ENCODE measurements around the gene ZWILCH.

ZWILCH gene

GRCh38 chr15:66573719-66574595, 68.8 kb downstream of the ZWILCH start:
- Histone ChIP-seq H3K79me2 (ENCODE audit: insufficient read depth, low read length) (no peaks in the 10 kb centered on the region), H3K4me1 (ENCODE audit: insufficient read depth, low read length, poor library complexity, severe bottlenecking) (no peaks in the 10 kb centered on the region), H3K9ac (ENCODE audit: low read depth, low read length, poor library complexity, severe bottlenecking) (no peak overlapping the region), H3K27me3 (ENCODE audit: insufficient read depth, low read length, poor library complexity, severe bottlenecking) (no peaks in the 10 kb centered on the region), H3K4me3 (ENCODE audit: low read length, poor library complexity, severe bottlenecking) (no peak overlapping the region), H2AFZ (ENCODE audit: low read length) (no peak overlapping the region), H3K4me2 (ENCODE audit: low read depth, low read length, poor library complexity, severe bottlenecking) (no peak overlapping the region), H3K9me3 (ENCODE audit: insufficient read depth, low read depth, low read length) (no peaks in the 10 kb centered on the region), H4K20me1 (ENCODE audit: insufficient read depth, low read length, poor library complexity, severe bottlenecking) (no peaks in the 10 kb centered on the region), H3K9me2 (replicated peaks; ENCODE audit: low read depth, low read length) (no peaks in the 10 kb centered on the region), H3K36me3 (ENCODE audit: insufficient read depth, low read length) (no peaks in the 10 kb centered on the region), H3F3A (ENCODE audit: low read depth) (no peaks in the 10 kb centered on the region)
- TF ChIP-seq, protein P1, sequence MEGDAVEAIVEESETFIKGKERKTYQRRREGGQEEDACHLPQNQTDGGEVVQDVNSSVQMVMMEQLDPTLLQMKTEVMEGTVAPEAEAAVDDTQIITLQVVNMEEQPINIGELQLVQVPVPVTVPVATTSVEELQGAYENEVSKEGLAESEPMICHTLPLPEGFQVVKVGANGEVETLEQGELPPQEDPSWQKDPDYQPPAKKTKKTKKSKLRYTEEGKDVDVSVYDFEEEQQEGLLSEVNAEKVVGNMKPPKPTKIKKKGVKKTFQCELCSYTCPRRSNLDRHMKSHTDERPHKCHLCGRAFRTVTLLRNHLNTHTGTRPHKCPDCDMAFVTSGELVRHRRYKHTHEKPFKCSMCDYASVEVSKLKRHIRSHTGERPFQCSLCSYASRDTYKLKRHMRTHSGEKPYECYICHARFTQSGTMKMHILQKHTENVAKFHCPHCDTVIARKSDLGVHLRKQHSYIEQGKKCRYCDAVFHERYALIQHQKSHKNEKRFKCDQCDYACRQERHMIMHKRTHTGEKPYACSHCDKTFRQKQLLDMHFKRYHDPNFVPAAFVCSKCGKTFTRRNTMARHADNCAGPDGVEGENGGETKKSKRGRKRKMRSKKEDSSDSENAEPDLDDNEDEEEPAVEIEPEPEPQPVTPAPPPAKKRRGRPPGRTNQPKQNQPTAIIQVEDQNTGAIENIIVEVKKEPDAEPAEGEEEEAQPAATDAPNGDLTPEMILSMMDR (conservative IDR thresholded peaks at IDR 0.05; ENCODE audit: low read length), result no peak
- TF ChIP-seq EZH2phosphoT487 (IDR thresholded peaks at IDR 0.05; ENCODE audit: borderline replicate concordance), result no peak

- Histone ChIP-seq H3K9me2 (replicated peaks; ENCODE audit: low read depth, low read length) (no peaks in the 10 kb centered on the region), H3K4me3 (ENCODE audit: low read length, poor library complexity, severe bottlenecking) (no peak overlapping the region), H3F3A (ENCODE audit: low read depth) (no peaks in the 10 kb centered on the region), H3K79me2 (ENCODE audit: insufficient read depth, low read length) (no peaks in the 10 kb centered on the region), H3K36me3 (ENCODE audit: insufficient read depth, low read length) (no peaks in the 10 kb centered on the region), H2AFZ (ENCODE audit: low read length) (no peak overlapping the region), H3K4me1 (ENCODE audit: insufficient read depth, low read length, poor library complexity, severe bottlenecking) (no peaks in the 10 kb centered on the region), H3K9me3 (ENCODE audit: insufficient read depth, low read depth, low read length) (no peaks in the 10 kb centered on the region), H3K27me3 (ENCODE audit: insufficient read depth, low read length, poor library complexity, severe bottlenecking) (no peaks in the 10 kb centered on the region), H3K9ac (ENCODE audit: low read depth, low read length, poor library complexity, severe bottlenecking) (no peak overlapping the region), H4K20me1 (ENCODE audit: insufficient read depth, low read length, poor library complexity, severe bottlenecking) (no peaks in the 10 kb centered on the region), H3K4me2 (ENCODE audit: low read depth, low read length, poor library complexity, severe bottlenecking) (no peak overlapping the region)
- no peak for TF ChIP-seq EZH2phosphoT487 (IDR thresholded peaks at IDR 0.05; ENCODE audit: borderline replicate concordance)
- TF ChIP-seq, protein P1 (conservative IDR thresholded peaks at IDR 0.05; ENCODE audit: low read length), result no peak
Measured at GRCh38 chr15:66574596-66574950, 69.4 kb downstream of the ZWILCH start.

DNA sequence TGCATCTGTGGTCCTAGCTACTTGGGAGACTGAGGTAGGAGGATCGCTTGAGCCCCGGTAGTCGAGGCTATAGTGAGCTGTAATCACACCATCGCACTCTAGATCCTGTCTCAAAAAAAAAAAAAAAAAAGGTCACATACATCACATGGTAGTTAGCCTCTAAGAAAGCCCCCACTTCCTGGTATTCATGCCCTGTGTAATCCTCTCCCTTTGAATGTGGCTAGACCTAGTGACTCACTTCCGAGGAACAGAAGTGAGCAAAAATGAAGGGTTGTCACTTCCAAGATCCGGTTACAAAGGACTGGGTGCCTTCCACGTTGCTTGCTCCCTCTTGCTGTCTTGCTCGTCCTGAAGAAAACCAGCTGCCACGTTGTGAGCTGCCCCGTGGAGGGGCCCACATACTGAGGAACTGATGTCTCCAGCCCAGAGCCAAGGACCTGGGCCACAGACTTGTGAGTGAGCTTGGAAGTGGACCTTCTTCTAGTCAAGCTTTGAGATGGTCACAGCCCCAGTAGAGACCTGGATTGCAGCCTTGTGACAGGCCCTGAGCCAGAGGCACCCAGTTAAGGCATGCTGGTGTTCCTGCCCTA, 73.3 kb downstream of the ZWILCH start:
- Histone ChIP-seq H3K9me2 (replicated peaks; ENCODE audit: low read depth, low read length) (no peaks in the 10 kb centered on the region), H3K27me3 (ENCODE audit: insufficient read depth, low read length, poor library complexity, severe bottlenecking) (no peaks in the 10 kb centered on the region), H2AFZ (ENCODE audit: low read length) (no peak overlapping the region), H3K9ac (ENCODE audit: low read depth, low read length, poor library complexity, severe bottlenecking) (no peak overlapping the region), H3K4me3 (ENCODE audit: low read length, poor library complexity, severe bottlenecking) (no peak overlapping the region), H3K4me1 (ENCODE audit: insufficient read depth, low read length, poor library complexity, severe bottlenecking) (no peaks in the 10 kb centered on the region), H3K79me2 (ENCODE audit: insufficient read depth, low read length) (no peaks in the 10 kb centered on the region), H4K20me1 (ENCODE audit: insufficient read depth, low read length, poor library complexity, severe bottlenecking) (no peaks in the 10 kb centered on the region), H3K36me3 (ENCODE audit: insufficient read depth, low read length) (no peaks in the 10 kb centered on the region), H3K4me2 (ENCODE audit: low read depth, low read length, poor library complexity, severe bottlenecking) (no peak overlapping the region), H3K9me3 (ENCODE audit: insufficient read depth, low read depth, low read length) (no peaks in the 10 kb centered on the region), H3F3A (ENCODE audit: low read depth) (no peaks in the 10 kb centered on the region)
- TF ChIP-seq, protein P1 (conservative IDR thresholded peaks at IDR 0.05; ENCODE audit: low read length), result no peak

All from Loucy (cell line).